HG03060 (cell line): ENCODE results near the gene FILIP1L.

Source experiments
- ATAC-seq: cut with Tn5 transposase; IDR thresholded peaks from one replicate; pipeline ENCODE4 v1.9.1; 2021; ENCODE audit warnings: low read depth, moderate number of reproducible peaks; ENCODE audit not compliant: unreplicated experiment

Gene FILIP1L

DNA sequence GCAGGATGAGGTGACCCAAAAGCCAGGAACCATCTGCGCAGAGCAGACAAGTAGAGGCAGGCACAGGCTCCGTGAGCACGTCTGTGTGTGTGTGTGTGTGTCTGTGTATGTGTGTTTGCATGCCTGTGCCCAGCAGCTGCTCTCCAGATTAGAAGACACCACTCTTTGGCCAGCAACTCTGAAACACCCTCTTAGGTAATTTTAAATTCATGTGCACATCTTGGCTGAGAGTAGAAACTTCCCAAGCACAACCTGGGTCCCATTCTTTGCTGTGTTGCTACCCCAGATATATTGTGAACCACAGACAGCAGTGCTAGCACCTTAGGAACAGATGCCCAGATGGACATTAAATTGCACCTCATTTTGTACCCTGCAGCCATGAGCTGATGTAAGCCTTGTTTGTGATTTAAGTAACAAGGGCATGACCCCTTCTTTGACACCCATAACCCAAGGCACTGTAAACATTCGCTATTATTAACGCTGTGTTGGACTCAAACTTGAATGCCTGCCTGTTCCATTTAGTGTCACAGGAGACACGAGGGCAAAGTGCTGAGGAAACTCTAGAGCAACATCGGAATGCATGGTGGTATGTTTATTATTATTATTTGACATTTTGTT is at the start of gene FILIP1L:
Gene FILIP1L (minus strand): TSS at position 89 of the 618 bp plus-strand sequence.
- ATAC-seq, result no peak

DNA sequence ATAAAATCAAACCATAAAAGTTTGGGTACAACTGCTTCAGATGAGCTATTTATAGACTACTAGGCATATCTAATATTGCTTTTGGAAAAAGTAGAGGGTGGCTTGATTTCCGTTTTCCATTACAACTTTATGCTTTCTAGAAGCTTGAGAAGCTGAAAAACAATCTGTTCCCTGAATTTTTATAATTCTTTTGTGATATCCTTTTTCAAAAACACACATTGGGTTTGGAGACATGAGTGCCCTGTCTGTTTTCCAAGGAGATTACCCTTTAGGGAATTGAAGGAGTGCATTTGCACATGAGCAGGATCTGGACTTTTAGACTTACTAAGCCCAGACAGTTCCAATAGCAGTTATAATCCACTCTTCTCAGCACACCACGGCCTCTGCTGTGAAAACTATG is 49.5 kb upstream of the FILIP1L start:
- ATAC-seq, result no peak

- no peak for ATAC-seq
Observed at GRCh38 chr3:100160521-100160920, 46.2 kb upstream of the FILIP1L start.

- ATAC-seq, result no peak
Observed at GRCh38 chr3:100159331-100160153, 45.2 kb upstream of the FILIP1L start.

DNA sequence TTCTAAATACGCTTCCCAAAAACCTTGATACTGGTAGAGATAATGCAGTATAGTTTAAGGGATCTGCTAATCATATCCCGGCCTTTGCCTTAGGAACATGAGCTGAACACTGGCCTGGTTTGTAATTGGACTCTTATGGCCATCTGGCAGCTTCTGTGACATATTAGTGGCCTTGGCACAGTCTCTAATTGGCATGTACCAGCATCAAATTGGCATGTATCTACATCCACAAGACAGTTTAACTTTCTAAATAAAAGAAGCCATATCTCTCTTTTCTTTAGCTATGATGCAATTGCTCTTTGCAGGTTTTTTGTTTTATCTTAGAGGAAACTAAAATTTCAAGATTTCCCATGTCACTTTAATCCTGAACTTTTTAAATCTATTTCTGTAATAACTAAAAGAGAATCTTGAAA is 44.6 kb upstream of the FILIP1L start:
- ATAC-seq, result no peak

- no peak for ATAC-seq
Observed at GRCh38 chr3:100157685-100158084, 43.4 kb upstream of the FILIP1L start.

DNA sequence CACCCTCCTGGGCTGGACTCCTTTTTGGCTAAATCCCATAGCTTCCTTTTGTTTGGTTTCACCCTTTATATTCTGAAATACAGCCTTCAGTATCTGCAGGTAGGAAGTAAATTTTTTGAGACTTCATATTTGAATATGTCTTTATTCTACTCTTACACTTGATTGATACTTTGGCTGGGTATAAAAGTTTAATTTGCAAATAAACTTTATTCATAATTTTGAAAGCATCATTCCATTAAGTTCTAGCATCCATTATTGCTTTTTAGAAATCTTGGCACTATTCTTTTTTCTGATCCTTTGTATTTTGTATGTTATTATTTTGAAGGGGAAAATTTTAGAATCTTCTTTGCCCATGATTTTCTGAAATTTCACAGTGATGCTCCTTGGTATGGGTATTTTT is 41.3 kb upstream of the FILIP1L start:
- no peak for ATAC-seq

DNA sequence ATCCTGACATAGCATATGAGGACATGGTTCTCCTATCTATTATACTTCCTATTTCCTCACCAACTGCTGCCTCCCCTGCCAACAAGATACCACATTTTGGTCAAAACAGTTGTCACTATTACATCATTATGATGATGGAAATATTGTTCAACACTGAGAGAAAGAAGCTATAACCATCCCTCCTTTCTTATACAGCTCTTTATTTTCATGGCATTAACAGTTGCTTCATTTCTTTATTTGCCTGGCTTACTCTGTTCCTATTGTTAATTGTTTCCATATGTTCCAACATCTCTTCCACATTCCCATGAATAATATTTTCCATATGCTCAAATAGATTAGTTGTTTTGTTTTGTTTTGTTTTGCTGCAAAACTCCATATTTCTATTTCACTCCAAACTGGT is 40.8 kb upstream of the FILIP1L start:
- no peak for ATAC-seq

DNA sequence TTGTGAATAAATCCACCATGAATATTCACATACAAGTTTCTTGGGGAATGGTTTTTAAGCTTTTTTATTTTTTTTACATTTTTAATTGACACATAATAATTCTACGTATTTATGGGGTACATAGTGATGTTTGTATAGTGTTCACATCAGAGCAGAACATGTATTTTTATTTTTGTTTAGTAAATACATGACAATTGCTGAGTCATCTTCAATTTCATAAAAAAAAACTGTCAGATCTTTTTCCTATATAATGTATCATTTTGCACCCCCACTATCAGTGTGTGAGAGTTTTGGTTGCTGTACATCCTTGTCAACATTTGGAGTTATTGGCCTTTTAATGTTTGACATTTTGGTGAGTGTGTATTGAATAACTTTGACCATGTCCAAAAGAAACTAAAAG is 39.9 kb upstream of the FILIP1L start:
- ATAC-seq, result no peak

DNA sequence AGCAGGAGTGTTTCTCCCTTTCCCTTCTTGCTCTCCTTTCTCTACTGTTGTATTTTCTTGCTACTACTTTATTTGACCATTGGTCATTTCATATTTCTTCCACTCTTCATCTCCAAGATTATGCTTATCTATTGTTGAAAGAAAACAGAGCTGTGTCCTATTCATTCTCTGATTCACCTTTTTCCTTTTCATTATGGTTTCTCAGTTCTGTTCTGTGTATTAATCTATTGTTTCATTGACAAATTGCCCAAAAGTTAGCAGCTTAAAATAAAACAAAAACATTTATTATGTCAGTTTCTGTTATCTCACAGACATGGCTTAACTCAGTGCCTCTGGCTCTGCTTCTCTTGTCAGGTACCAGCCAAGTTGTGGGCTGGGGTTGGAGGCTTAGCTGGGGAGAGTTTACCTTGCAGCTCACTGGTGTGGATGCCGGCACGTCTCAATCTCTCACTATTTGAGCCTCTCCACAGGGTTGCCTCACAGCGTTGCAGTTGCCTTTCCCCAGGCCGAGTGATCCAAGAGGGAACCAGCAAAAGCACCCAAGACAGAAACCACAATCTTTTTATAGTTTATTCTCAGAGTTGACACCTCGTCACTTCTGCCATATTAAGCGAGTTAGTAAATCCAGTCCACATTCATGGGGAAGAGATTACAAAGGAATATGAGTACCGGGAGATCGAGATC is 36.9 kb upstream of the FILIP1L start:
- ATAC-seq, result no peak

DNA sequence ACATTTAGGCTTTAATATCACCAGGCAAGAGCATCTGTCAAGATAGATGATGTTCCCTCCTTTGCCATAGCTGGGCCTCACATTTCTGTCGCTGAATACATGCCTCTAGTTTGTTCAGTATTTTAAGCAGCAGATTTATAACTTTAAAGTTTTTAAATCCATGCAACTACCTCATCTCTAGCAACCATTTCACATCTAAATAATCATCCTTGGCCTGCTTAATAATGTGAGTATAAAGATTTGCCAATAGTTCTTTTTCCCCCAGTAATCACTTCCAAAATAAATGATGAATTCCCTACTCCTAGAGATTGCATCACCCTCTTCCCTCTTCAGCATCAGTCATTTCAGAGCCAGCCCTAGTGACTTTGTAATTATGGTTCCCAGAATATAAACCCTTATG is 36.2 kb upstream of the FILIP1L start:
- no peak for ATAC-seq

GRCh38 chr3:100149713-100150415 is 35.6 kb upstream of the FILIP1L start:
- ATAC-seq, result no peak

- ATAC-seq, result no peak
Observed at GRCh38 chr3:100149130-100149529, 34.8 kb upstream of the FILIP1L start.

GRCh38 chr3:100144255-100144866 is 30.1 kb upstream of the FILIP1L start:
- no peak for ATAC-seq

- no peak for ATAC-seq
Observed at GRCh38 chr3:100141586-100141985, 27.3 kb upstream of the FILIP1L start.

GRCh38 chr3:100140976-100141375 is 26.7 kb upstream of the FILIP1L start:
- ATAC-seq, result no peak

GRCh38 chr3:100136921-100137320 is 22.6 kb upstream of the FILIP1L start:
- ATAC-seq, result no peak

DNA sequence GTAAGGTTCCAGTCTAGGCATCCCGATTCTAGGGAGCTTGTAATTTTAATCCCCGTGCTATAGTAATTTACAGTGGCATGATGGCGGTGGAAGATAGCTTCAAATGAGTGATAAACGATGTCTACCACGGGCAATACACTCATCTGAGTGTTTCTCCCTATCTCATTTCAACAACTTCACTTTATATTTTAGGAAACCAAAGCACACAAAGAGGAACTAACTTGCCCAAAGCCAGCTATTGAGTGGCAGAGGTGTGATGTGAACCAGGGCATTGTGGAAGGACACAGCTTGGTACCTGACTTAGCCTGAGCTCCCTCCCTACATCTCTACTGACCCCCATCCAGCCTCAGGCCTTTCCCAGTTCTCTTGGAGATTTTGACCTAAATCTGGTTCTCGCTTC is 16.9 kb upstream of the FILIP1L start:
- ATAC-seq, result no peak

- ATAC-seq, result no peak
Observed at GRCh38 chr3:100129941-100130340, 15.6 kb upstream of the FILIP1L start.

GRCh38 chr3:100128565-100128964 is 14.3 kb upstream of the FILIP1L start:
- ATAC-seq, result no peak

DNA sequence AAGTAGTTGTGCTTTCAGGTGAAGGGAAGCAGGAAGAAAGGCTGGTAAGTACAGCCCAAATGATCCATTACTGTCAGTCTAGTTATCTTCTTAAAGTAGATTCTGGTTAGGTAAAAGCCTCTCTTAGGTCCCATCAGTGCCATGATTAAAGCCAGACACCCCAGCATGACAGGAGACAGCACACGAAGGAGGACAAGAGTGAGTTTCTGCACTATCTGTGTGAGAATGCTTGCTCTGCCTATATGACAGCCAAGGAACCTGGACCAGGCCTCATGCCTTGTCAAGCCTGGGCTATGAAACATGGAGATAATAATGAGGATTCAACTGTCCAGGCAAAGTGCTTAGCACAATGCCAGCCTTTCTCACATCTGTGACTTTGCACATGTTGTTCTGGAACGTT is 13.5 kb upstream of the FILIP1L start:
- ATAC-seq, result no peak
